ENCODE data around the gene PRR7. TPM values are rescaled to one million over a fixed set of nuclear protein-coding genes. Genes with fewer than 3 reads are reported as not detected.

Gene PRR7
- total RNA-seq, 4 donors from 2014 or later, result 1.4 to 4.7 (median 4.2) TPM

- Histone ChIP-seq H3K4me1 (peaks cover 13% of the 10 kb centered on the region in 2 donors), H3K27ac (no peak overlapping the region)
- WGBS, 2 donors, result 84 to 98% methylated on average over 8 to 13 of the region's 29 CpGs
These were observed 15.1 kb upstream of the PRR7 start for GRCh38 chr5:177431317-177432142.

GRCh38 chr5:177432143-177432838 lies 14.3 kb upstream of the PRR7 start:
- no peak for DNase-seq
- H3K4me1 ChIP-seq, result peaks cover 8 to 9% of the 10 kb centered on the region in 2 donors
- no peak for TF ChIP-seq POLR2A (IDR thresholded peaks at IDR 0.05)
- no peak for TF ChIP-seq CTCF (IDR thresholded peaks at IDR 0.05)

More at GRCh38 chr5:177431317-177432142, 15.1 kb upstream of the PRR7 start:
- H3K27me3 ChIP-seq, result no peaks in the 10 kb centered on the region
- intact Hi-C loops (cut with DNase I), result no loop called here
- no peak for DNase-seq
- peaks cover 42 to 43% of the 10 kb centered on the region in 2 donors for H3K36me3 ChIP-seq
- TF ChIP-seq CTCF (IDR thresholded peaks at IDR 0.05) (no peak), POLR2A (IDR thresholded peaks at IDR 0.05) (no peak)
- H3K4me3 ChIP-seq (replicated peaks in 1 of 3), result no peak overlapping the region
- no peaks in the 10 kb centered on the region for H3K9me3 ChIP-seq

GRCh38 chr5:177432839-177433657 lies 13.6 kb upstream of the PRR7 start:
- Histone ChIP-seq H3K27me3 (no peaks in the 10 kb centered on the region), H3K36me3 (peaks cover 46% of the 10 kb centered on the region in 2 donors), H3K27ac (no peak overlapping the region), H3K9me3 (no peaks in the 10 kb centered on the region), H3K4me3 (replicated peaks in 1 of 3) (no peak overlapping the region), H3K4me1 (peaks cover under 1 to 2% of the 10 kb centered on the region in 2 donors)
- TF ChIP-seq CTCF (IDR thresholded peaks at IDR 0.05) (no peak), POLR2A (IDR thresholded peaks at IDR 0.05) (no peak)
- 93 to 95% methylated on average over 16 to 23 of the region's 25 CpGs for WGBS, 2 donors
- DNase-seq, result no peak
- intact Hi-C loops (cut with DNase I), result no loop called here

More at GRCh38 chr5:177432143-177432838, 14.3 kb upstream of the PRR7 start:
- Histone ChIP-seq H3K27ac (no peak overlapping the region), H3K27me3 (no peaks in the 10 kb centered on the region), H3K36me3 (peaks cover 42 to 46% of the 10 kb centered on the region in 2 donors), H3K9me3 (no peaks in the 10 kb centered on the region), H3K4me3 (replicated peaks in 1 of 3) (no peak overlapping the region)
- WGBS, 2 donors, result 88 to 90% methylated on average over 9 to 17 of the region's 18 CpGs
- intact Hi-C loops (cut with DNase I), result no loop called here

- no peaks in the 10 kb centered on the region for H3K9me3 ChIP-seq
- no peak overlapping the region for H3K4me3 ChIP-seq (replicated peaks in 1 of 3)
- DNase-seq, result no peak
- TF ChIP-seq CTCF (IDR thresholded peaks at IDR 0.05) (no peak), POLR2A (IDR thresholded peaks at IDR 0.05) (no peak)
- H3K36me3 ChIP-seq, result peaks cover 46 to 53% of the 10 kb centered on the region in 2 donors
- H3K27me3 ChIP-seq, result no peaks in the 10 kb centered on the region
- no peak overlapping the region for H3K27ac ChIP-seq
- WGBS, 2 donors, result 94 to 95% methylated on average over 16 to 25 of the region's 29 CpGs
- H3K4me1 ChIP-seq, result no peaks in the 10 kb centered on the region
- intact Hi-C loops (cut with DNase I), result no loop called here
These were observed 12.9 kb upstream of the PRR7 start for GRCh38 chr5:177433658-177434217.

Measured in thyroid gland (tissue), 4 donors.